Endothelial cell (in vitro differentiated cells): Measurements from ENCODE around the gene B4GALT1. TPM values are rescaled to one million over a fixed set of nuclear protein-coding genes. Genes with fewer than 3 reads are reported as not detected.

Experiments
- DNase-seq: peaks from one replicate; pipeline ENCODE4 v3.0.0; 2021; ENCODE audit warnings: low spot score
- H3K27ac Mint-ChIP-seq: one replicate; pipeline ENCODE4 v1.8.0; 2021; ENCODE audit warnings: mixed read lengths, inconsistent platforms; ENCODE audit not compliant: unreplicated experiment
- H3K27me3 Mint-ChIP-seq: one replicate; pipeline ENCODE4 v1.8.0; 2021; ENCODE audit warnings: mild to moderate bottlenecking, moderate library complexity, mixed read lengths, inconsistent platforms; ENCODE audit not compliant: unreplicated experiment
- H3K36me3 Mint-ChIP-seq: one replicate; pipeline ENCODE4 v1.8.0; 2021; ENCODE audit warnings: mild to moderate bottlenecking, low read depth, mixed read lengths, inconsistent platforms; ENCODE audit not compliant: unreplicated experiment
- H3K4me1 Mint-ChIP-seq: one replicate; pipeline ENCODE4 v1.8.0; 2021; ENCODE audit warnings: mild to moderate bottlenecking, mixed read lengths, inconsistent platforms; ENCODE audit not compliant: unreplicated experiment
- H3K4me3 Mint-ChIP-seq: one replicate; pipeline ENCODE4 v1.8.0; 2021; ENCODE audit warnings: mild to moderate bottlenecking, mixed read lengths, inconsistent platforms; ENCODE audit not compliant: unreplicated experiment
- H3K9me3 Mint-ChIP-seq: one replicate; pipeline ENCODE4 v1.8.0; 2021; ENCODE audit warnings: mixed read lengths, inconsistent platforms; ENCODE audit not compliant: unreplicated experiment
- CTCF ChIP-seq: fragments of 200-600 bp; sonication (generic); IDR thresholded peaks from one replicate; pipeline ENCODE4 v1.5.0; 2021; ENCODE audit warnings: antibody characterized with exemption; ENCODE audit not compliant: unreplicated experiment
- total RNA-seq: library from RNA; stranded (reverse); fragmentation: NEBNext Ultra II Directional; extraction: Animal tissue kit (Norgen Biotek cat#: 25700); gene quantifications from one replicate; pipeline ENCODE4 v1.2.1, GENCODE V29; 2021; ENCODE audit not compliant: unreplicated experiment

B4GALT1 gene
- total RNA-seq, 1 donor from 2014 or later: 86.7 TPM

- peaks cover 7% of the 10 kb centered on the region for H3K27me3 Mint-ChIP-seq
- peaks cover 6% of the 10 kb centered on the region for H3K36me3 Mint-ChIP-seq
- peak overlapping the region; percentile 48 for H3K27ac Mint-ChIP-seq
- no peak overlapping the region for H3K4me3 Mint-ChIP-seq
- H3K9me3 Mint-ChIP-seq: no peaks in the 10 kb centered on the region
- no peak for DNase-seq
- H3K4me1 Mint-ChIP-seq: peaks cover 78% of the 10 kb centered on the region
- TF ChIP-seq CTCF: no peak
These were observed 11.7 kb downstream of the B4GALT1 start for GRCh38 chr9:33155393-33155792.

GRCh38 chr9:33154371-33154770 lies 12.8 kb downstream of the B4GALT1 start:
- H3K36me3 Mint-ChIP-seq: peaks cover 6% of the 10 kb centered on the region
- peak overlapping the region; percentile 48 for H3K4me3 Mint-ChIP-seq
- H3K9me3 Mint-ChIP-seq: no peaks in the 10 kb centered on the region
- no peak for DNase-seq
- no peak for TF ChIP-seq CTCF
- no peak overlapping the region for H3K27ac Mint-ChIP-seq
- H3K27me3 Mint-ChIP-seq: peaks cover 7% of the 10 kb centered on the region
- peaks cover 74% of the 10 kb centered on the region for H3K4me1 Mint-ChIP-seq

GRCh38 chr9:33153666-33154065 lies 13.5 kb downstream of the B4GALT1 start:
- TF ChIP-seq CTCF: no peak
- Mint-ChIP-seq H3K4me1 (peaks cover 70% of the 10 kb centered on the region), H3K27ac (peak overlapping the region; percentile 24), H3K4me3 (no peak overlapping the region), H3K27me3 (peaks cover 7% of the 10 kb centered on the region), H3K9me3 (no peaks in the 10 kb centered on the region), H3K36me3 (peaks cover 6% of the 10 kb centered on the region)
- no peak for DNase-seq

GRCh38 chr9:33153001-33153400 lies 14.1 kb downstream of the B4GALT1 start:
- Mint-ChIP-seq H3K4me3 (no peak overlapping the region), H3K9me3 (no peaks in the 10 kb centered on the region), H3K4me1 (peaks cover 70% of the 10 kb centered on the region), H3K27ac (peak overlapping the region; percentile 32), H3K36me3 (peaks cover 6% of the 10 kb centered on the region), H3K27me3 (peaks cover 3% of the 10 kb centered on the region)
- TF ChIP-seq CTCF: no peak
- DNase-seq: no peak

GRCh38 chr9:33151601-33152000 lies 15.5 kb downstream of the B4GALT1 start:
- peaks cover 66% of the 10 kb centered on the region for H3K4me1 Mint-ChIP-seq
- H3K27ac Mint-ChIP-seq: no peak overlapping the region
- DNase-seq: no peak
- peaks cover 6% of the 10 kb centered on the region for H3K36me3 Mint-ChIP-seq
- no peaks in the 10 kb centered on the region for H3K9me3 Mint-ChIP-seq
- peaks cover 2% of the 10 kb centered on the region for H3K27me3 Mint-ChIP-seq
- no peak for TF ChIP-seq CTCF
- no peak overlapping the region for H3K4me3 Mint-ChIP-seq
